GM23248 (cell line): ENCODE measurements around the gene STKLD1. TPM values are rescaled to one million over a fixed set of nuclear protein-coding genes. Genes with fewer than 3 reads are reported as not detected.
"Not testable (repeated sequence)": the region's sequence is repeated elsewhere in the genome, so short reads cannot be mapped to it uniquely, and the experiment has no call there.

Experiments
- DNase-seq: peaks from one replicate; pipeline ENCODE4 v3.0.0-alpha.2; 2015
- H2AFZ ChIP-seq: fragments of 200-600 bp; sonication (generic); 2 replicates; pipeline ENCODE4 v1.6.1; 2016; ENCODE audit warnings: antibody characterized with exemption
- H3F3A ChIP-seq: fragments of 200-600 bp; sonication (generic); 2 replicates; pipeline ENCODE4 v1.6.1; 2016; ENCODE audit warnings: mild to moderate bottlenecking, antibody characterized with exemption, mixed run types; ENCODE audit not compliant: insufficient read depth
- H3K27ac ChIP-seq: fragments of 200-600 bp; sonication (generic); 2 replicates; pipeline ENCODE4 v1.5.1; 2016; ENCODE audit warnings: mild to moderate bottlenecking
- H3K27me3 ChIP-seq: fragments of 200-600 bp; sonication (generic); replicated peaks from 2 replicates; pipeline ENCODE4 v1.6.1; 2016; ENCODE audit warnings: mild to moderate bottlenecking; ENCODE audit not compliant: insufficient read depth
- H3K36me3 ChIP-seq: fragments of 200-600 bp; sonication (generic); 2 replicates; pipeline ENCODE4 v1.6.1; 2016; ENCODE audit warnings: low read depth, mild to moderate bottlenecking
- H3K4me1 ChIP-seq: fragments of 200-600 bp; sonication (generic); 2 replicates; pipeline ENCODE4 v1.6.1; 2016; ENCODE audit warnings: mild to moderate bottlenecking; ENCODE audit not compliant: insufficient read depth
- H3K4me2 ChIP-seq: fragments of 200-600 bp; sonication (generic); one replicate; pipeline ENCODE4 v1.6.1; 2016; ENCODE audit warnings: mild to moderate bottlenecking; ENCODE audit not compliant: unreplicated experiment
- H3K4me3 ChIP-seq: fragments of 200-600 bp; sonication (generic); 2 replicates; pipeline ENCODE4 v1.5.1; 2016; ENCODE audit warnings: mild to moderate bottlenecking
- H3K79me2 ChIP-seq: fragments of 200-600 bp; sonication (generic); 2 replicates; pipeline ENCODE4 v1.6.1; 2016; ENCODE audit warnings: mild to moderate bottlenecking; ENCODE audit not compliant: insufficient read depth
- H3K9ac ChIP-seq: fragments of 200-600 bp; sonication (generic); 2 replicates; pipeline ENCODE4 v1.6.1; 2016; ENCODE audit warnings: mild to moderate bottlenecking
- H3K9me2 ChIP-seq: fragments of 200-600 bp; sonication (generic); 2 replicates; pipeline ENCODE4 v1.6.1; 2016; ENCODE audit warnings: mixed run types, mild to moderate bottlenecking, moderate library complexity; ENCODE audit not compliant: insufficient read depth
- H3K9me3 ChIP-seq: fragments of 200-600 bp; sonication (generic); one replicate; pipeline ENCODE4 v1.6.1; 2017; ENCODE audit warnings: low read depth
- H4K20me1 ChIP-seq: fragments of 200-600 bp; sonication (generic); 2 replicates; pipeline ENCODE4 v1.6.0; 2016; ENCODE audit not compliant: insufficient read depth
- EZH2 ChIP-seq: fragments of 200-600 bp; sonication (generic); IDR thresholded peaks from 2 replicates; pipeline ENCODE4 v1.6.1; 2018; ENCODE audit warnings: antibody characterized with exemption, mild to moderate bottlenecking; ENCODE audit not compliant: insufficient read depth, poor library complexity, severe bottlenecking
- EZH2phosphoT487 ChIP-seq: fragments of 200-600 bp; sonication (generic); IDR thresholded peaks from 2 replicates; pipeline ENCODE4 v1.6.1; 2018; ENCODE audit warnings: antibody characterized with exemption, moderate library complexity, mild to moderate bottlenecking, low read depth; ENCODE audit not compliant: insufficient read depth
- WGBS, 2 experiments: methylation state at CpG; one replicate each; pipeline ENCODE4 v1.1.6; 2015 to 2017; ENCODE audit warnings: low lambda C conversion rate in 2 of 2, low coverage in 1 of 2; ENCODE audit errors: missing lambda C conversion rate in 2 of 2; 5-methylcytosine and 5-hydroxymethylcytosine counted together
- in situ Hi-C: fragments of 300-500 bp; cut with MboI; formaldehyde crosslinking; loops from 2 replicates; pipeline ENCODE4 v1.15.0; 2020
- polyA plus RNA-seq: library from polyadenylated mRNA; unstranded; fragments of >200 nt; fragmentation: Nextera tagmentation; extraction: Ambion mirVana; gene quantifications from 2 replicates; pipeline ENCODE4 v1.2.1, GENCODE V29; 2016
- total RNA-seq: library from RNA; depleted of rRNA; stranded (reverse); fragments of >200 nt; shearing (Covaris generic); gene quantifications from 2 replicates; pipeline ENCODE4 v1.2.3, GENCODE V29; 2014; rRNA removed

The STKLD1 gene
- 0.32 and 3.4 TPM in 2 replicates for total RNA-seq
- polyA plus RNA-seq, result 0.38 and 1.5 TPM in 2 replicates

- H3K4me1 ChIP-seq, result peaks cover 41% of the 10 kb centered on the region
- DNase-seq, result peak; percentile 99
- no peaks in the 10 kb centered on the region for H3K9me2 ChIP-seq
- WGBS, 2 experiments, result 1% methylated on average over 42 to 73 of the region's 120 CpGs
- peaks cover 56% of the 10 kb centered on the region for H3F3A ChIP-seq
- TF ChIP-seq EZH2 (no peak), EZH2phosphoT487 (no peak)
- in situ Hi-C loops, result no loop called here
- H3K27me3 ChIP-seq, result no peaks in the 10 kb centered on the region
- H2AFZ ChIP-seq, result peak within 1 kb of the TSS; percentile 75
- peak within 1 kb of the TSS; percentile 83 for H3K4me3 ChIP-seq
- H4K20me1 ChIP-seq, result peaks cover 22% of the 10 kb centered on the region; the same call in 1 of the 2 replicates
- no peaks in the 10 kb centered on the region for H3K9me3 ChIP-seq
- H3K4me2 ChIP-seq, result peak within 1 kb of the TSS; percentile 89
- H3K79me2 ChIP-seq, result peaks cover 48% of the 10 kb centered on the region
- H3K27ac ChIP-seq, result peak within 1 kb of the TSS; percentile 93
- H3K9ac ChIP-seq, result peak within 1 kb of the TSS; percentile 100
- peaks cover 7% of the 10 kb centered on the region for H3K36me3 ChIP-seq
These were observed at the start of gene STKLD1, which contains the start of gene SURF4 for GRCh38 chr9:133375724-133376654. TSS of gene STKLD1 (plus strand) at chr9:133376366. CDS start at chr9:133376474, 108 bp downstream. TSS of gene SURF4 (minus strand) at chr9:133376060. CDS start at chr9:133375969, 91 bp downstream.

- H4K20me1 ChIP-seq, H3K4me2 ChIP-seq, in situ Hi-C loops, H3K4me3 ChIP-seq, H3K9me3 ChIP-seq, H3K27me3 ChIP-seq, H3K79me2 ChIP-seq, H3F3A ChIP-seq, H3K27ac ChIP-seq, H3K9ac ChIP-seq, H3K4me1 ChIP-seq, DNase-seq, H2AFZ ChIP-seq, H3K9me2 ChIP-seq: not testable (repeated sequence)
- WGBS, 2 experiments, result 71 to 72% methylated on average over 6 of the region's 6 CpGs
- H3K36me3 ChIP-seq, result peaks cover 11% of the 10 kb centered on the region; the same call in 1 of the 2 replicates
These were observed 49.1 kb upstream of the STKLD1 start for GRCh38 chr9:133327021-133327420.

DNA sequence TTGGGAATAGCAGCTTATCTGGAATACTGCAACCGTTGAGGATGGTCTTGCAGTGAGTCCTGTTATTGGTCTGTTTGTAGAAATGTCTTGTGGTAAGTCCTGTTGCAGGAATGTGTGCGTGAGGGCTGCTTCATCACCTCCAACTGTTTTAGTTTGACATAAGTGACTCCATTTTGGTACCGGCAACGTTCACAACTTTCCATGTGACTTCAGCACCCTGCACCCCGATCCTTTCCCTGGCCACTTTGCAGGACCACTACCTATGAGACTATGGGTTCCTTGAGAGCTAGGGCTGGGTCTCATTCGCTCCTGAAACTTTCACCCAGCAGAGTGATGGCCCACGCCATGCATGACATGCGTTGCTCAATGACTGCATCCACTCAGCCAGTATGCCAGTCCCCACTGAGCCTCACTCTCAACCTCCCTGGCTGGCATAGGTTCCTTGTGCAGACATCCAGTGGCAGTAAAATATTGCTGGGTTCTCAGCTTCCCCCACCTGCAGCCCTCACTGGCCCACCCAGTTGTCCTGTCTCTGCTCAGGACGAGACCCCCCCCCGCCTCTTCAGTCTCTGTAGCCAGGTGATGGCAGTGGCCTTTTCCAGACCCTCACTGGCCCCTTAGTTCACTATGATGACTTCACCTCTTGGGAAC is 48.2 kb upstream of the STKLD1 start:
- H3K9me3 ChIP-seq, result no peaks in the 10 kb centered on the region
- peaks cover 9% of the 10 kb centered on the region; the same call in 1 of the 2 replicates for H3F3A ChIP-seq
- no peaks in the 10 kb centered on the region for H4K20me1 ChIP-seq
- H2AFZ ChIP-seq, result no peak overlapping the region
- H3K27ac ChIP-seq, result no peak overlapping the region
- peaks cover 11% of the 10 kb centered on the region; the same call in 1 of the 2 replicates for H3K36me3 ChIP-seq
- DNase-seq, result no peak
- H3K27me3 ChIP-seq, result no peaks in the 10 kb centered on the region
- no peak overlapping the region for H3K9ac ChIP-seq
- in situ Hi-C loops, result no loop called here
- WGBS, 2 experiments, result 72 to 77% methylated on average over 9 to 10 of the region's 10 CpGs
- H3K4me2 ChIP-seq, result no peak overlapping the region
- H3K9me2 ChIP-seq, result no peaks in the 10 kb centered on the region
- H3K4me1 ChIP-seq, result no peaks in the 10 kb centered on the region
- H3K4me3 ChIP-seq, result no peak overlapping the region
- no peak for TF ChIP-seq EZH2
- no peak for TF ChIP-seq EZH2phosphoT487
- peaks cover 5% of the 10 kb centered on the region; the same call in 1 of the 2 replicates for H3K79me2 ChIP-seq

DNA sequence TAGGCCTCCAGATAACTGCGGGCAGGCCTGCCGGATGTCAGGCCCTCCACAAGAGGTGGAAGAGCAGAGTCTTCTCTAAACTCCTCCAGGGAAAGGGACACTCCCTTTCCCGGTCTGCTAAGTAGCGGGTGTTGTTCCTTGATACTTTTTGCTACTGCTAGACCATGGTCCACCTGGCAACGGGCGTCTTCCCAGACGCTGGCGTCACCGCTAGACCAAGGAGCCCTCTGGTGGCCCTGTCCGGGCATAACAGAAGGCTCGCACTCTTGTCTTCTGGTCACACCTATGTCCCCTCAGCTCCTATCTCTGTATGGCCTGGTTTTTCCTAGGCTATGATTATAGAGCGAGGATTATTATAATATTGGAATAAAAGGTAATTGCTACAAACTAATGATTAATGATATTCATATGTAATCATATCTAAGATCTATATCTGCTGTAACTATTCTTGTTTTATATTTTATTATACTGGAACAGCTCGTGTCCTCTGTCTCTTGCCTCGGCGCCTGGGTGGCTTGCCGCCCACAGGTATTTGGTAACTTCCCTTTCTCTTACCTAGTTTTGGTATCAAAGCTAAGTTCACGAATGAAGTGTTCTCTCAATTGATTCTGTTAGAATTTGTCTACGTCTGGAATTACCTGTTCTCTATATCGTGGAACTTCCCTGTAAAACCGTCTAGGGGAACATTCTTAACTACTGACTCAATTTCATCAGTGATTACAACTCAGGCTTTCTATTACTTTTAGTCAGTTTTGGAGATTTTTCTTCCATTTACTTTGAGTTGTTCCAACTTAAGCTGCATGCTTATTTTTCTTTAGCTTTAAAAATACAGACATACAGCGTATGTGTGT is 46.6 kb upstream of the STKLD1 start:
- Histone ChIP-seq H3K79me2 (peaks cover 21% of the 10 kb centered on the region), H3K36me3 (peaks cover 11% of the 10 kb centered on the region; the same call in 1 of the 2 replicates)
- H4K20me1 ChIP-seq, H3K27ac ChIP-seq, H3K4me3 ChIP-seq, H3K9me2 ChIP-seq, H3F3A ChIP-seq, H3K4me1 ChIP-seq, H3K9me3 ChIP-seq, H3K4me2 ChIP-seq, H2AFZ ChIP-seq, in situ Hi-C loops, H3K27me3 ChIP-seq, H3K9ac ChIP-seq: not testable (repeated sequence)
- peak; percentile 34 for DNase-seq
- WGBS, 2 experiments, result 54 to 56% methylated on average over 21 of the region's 21 CpGs
